Measurements from ENCODE around the gene TRABD2B. TPM values are rescaled to one million over a fixed set of nuclear protein-coding genes. Genes with fewer than 3 reads are reported as not detected.
A peak's percentile ranks its signal among the peaks of the same experiment; 100 is the strongest.

TRABD2B gene
- total and polyA plus RNA-seq, 2 of the 13 experiments (the other 11 are each of a cell fraction or from before 2014, with no cell fraction given): 0.04 TPM; not detected in 1

DNA sequence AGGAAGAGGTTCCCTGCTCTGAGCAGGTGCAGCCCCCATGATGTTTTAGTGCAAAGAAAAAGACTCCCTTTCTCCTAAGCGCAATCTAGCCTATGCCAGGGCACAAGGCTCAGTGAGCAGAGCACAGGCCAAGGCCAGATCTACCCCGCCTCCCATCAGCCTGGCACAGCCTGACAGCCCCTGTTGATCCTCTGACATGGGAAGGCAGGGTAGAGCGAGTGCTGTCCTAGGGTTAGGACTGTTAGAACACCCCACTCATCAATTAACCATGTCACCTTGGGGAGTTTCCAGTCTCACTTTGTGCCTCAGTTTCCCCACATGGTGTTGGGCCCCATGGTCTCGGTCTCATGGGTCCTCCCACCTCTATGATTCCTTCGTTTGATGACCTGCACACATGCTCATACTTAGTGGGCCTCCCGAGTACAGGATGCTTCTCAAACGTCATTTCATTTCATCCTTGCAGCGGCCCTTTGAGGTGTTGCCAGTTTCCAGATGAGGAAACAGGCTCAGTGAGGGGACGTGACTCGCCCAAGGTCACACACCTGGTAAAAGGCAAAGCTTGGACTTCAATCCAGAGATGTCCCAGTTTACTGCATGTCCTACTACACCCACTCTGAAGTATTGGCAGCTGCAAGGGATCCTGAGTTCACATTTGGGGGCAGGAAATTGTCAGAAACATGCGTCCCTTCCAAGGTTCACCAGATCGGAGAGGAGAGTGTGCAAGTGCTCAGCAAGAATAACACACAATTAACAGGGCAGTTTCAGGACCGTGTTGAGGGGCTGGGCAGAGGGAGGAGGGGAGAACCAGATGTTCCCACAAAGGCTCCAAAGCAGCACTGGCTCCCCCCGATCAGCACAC is 213.3 kb downstream of the TRABD2B start:
- intact Hi-C loops (cut with micrococcal nuclease; ENCODE audit: unreplicated experiment) (loop anchor here (10.0 kb wide), 1 partner anchor 91 kb away; no protein-coding TSS in a partner anchor), in situ Hi-C loops (cut with HindIII; ENCODE audit: extremely low pct_ligation_motif_present, low pct_unique_long_range_greater_than_20kb) (loop anchor here (5.0 kb wide), 1 partner anchor 148 kb away; no protein-coding TSS in a partner anchor)
- peak overlapping the region; percentile 28 for H3K4me2 ChIP-seq (ENCODE audit: low read depth, low read length)
- H4K20me1 ChIP-seq (ENCODE audit: insufficient read depth, low read length): no peaks in the 10 kb centered on the region
- H3K9ac ChIP-seq (ENCODE audit: insufficient read depth, low read depth, low read length): no peak overlapping the region
- 30% methylated on average over 7 of the region's 14 CpGs for WGBS (ENCODE audit: low lambda C conversion rate)
- no peaks in the 10 kb centered on the region for H3K9me3 ChIP-seq (ENCODE audit: low read length)
- no peak for ATAC-seq
- no peak overlapping the region for H2AFZ ChIP-seq (ENCODE audit: low read length)
- FAIRE-seq: peak; percentile 52
- peaks cover 0 to 2% of the 10 kb centered on the region in 2 experiments; a peak in 1 of 5 replicates for H3K27me3 ChIP-seq (ENCODE audit: control insufficient read depth in 1 of 2, insufficient read depth in 2 of 2, low read length in 2 of 2)
- no peaks in the 10 kb centered on the region for H3K36me3 ChIP-seq (replicated peaks in 1 of 2; ENCODE audit: control insufficient read depth in 1 of 2, insufficient read depth in 2 of 2, low read length in 2 of 2)
- CTCF ChIA-PET (ENCODE audit: low intra/inter-chr PET ratio, low total read pairs): no interaction called here
- no peak overlapping the region for H3K27ac ChIP-seq (ENCODE audit: extremely low read length, insufficient read depth, low read length)
- H3K79me2 ChIP-seq (ENCODE audit: insufficient read depth, low read length): no peaks in the 10 kb centered on the region
- BruUV-seq (replicated peaks): no TSS peak
- H3K4me3 ChIP-seq (replicated peaks in 1 of 3; ENCODE audit: insufficient read depth in 1 of 3, low read depth in 2 of 3, low read length in 3 of 3): 0 out of 6 replicates have a peak overlapping the region, but pooled peaks of 1 of the 3 experiments have one; percentile 11
- peak; percentile 31 for DNase-seq (ENCODE audit: low spot score)
- peaks cover 74% of the 10 kb centered on the region for H3K4me1 ChIP-seq (ENCODE audit: insufficient read depth, low read length)
- POLR2A ChIA-PET: no interaction called here
- no peak; the same call in 1 of the 2 replicates for TF ChIP-seq MTA1 (CRISPR knock-in tag; IDR thresholded peaks at IDR 0.05; ENCODE audit: borderline replicate concordance)
- TF ChIP-seq, protein P1, sequence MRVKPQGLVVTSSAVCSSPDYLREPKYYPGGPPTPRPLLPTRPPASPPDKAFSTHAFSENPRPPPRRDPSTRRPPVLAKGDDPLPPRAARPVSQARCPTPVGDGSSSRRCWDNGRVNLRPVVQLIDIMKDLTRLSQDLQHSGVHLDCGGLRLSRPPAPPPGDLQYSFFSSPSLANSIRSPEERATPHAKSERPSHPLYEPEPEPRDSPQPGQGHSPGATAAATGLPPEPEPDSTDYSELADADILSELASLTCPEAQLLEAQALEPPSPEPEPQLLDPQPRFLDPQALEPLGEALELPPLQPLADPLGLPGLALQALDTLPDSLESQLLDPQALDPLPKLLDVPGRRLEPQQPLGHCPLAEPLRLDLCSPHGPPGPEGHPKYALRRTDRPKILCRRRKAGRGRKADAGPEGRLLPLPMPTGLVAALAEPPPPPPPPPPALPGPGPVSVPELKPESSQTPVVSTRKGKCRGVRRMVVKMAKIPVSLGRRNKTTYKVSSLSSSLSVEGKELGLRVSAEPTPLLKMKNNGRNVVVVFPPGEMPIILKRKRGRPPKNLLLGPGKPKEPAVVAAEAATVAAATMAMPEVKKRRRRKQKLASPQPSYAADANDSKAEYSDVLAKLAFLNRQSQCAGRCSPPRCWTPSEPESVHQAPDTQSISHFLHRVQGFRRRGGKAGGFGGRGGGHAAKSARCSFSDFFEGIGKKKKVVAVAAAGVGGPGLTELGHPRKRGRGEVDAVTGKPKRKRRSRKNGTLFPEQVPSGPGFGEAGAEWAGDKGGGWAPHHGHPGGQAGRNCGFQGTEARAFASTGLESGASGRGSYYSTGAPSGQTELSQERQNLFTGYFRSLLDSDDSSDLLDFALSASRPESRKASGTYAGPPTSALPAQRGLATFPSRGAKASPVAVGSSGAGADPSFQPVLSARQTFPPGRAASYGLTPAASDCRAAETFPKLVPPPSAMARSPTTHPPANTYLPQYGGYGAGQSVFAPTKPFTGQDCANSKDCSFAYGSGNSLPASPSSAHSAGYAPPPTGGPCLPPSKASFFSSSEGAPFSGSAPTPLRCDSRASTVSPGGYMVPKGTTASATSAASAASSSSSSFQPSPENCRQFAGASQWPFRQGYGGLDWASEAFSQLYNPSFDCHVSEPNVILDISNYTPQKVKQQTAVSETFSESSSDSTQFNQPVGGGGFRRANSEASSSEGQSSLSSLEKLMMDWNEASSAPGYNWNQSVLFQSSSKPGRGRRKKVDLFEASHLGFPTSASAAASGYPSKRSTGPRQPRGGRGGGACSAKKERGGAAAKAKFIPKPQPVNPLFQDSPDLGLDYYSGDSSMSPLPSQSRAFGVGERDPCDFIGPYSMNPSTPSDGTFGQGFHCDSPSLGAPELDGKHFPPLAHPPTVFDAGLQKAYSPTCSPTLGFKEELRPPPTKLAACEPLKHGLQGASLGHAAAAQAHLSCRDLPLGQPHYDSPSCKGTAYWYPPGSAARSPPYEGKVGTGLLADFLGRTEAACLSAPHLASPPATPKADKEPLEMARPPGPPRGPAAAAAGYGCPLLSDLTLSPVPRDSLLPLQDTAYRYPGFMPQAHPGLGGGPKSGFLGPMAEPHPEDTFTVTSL (CRISPR knock-in tag; IDR thresholded peaks at IDR 0.05; ENCODE audit: borderline replicate concordance): peak; percentile 75; the same call in 1 of the 2 replicates
- peak; percentile 88 for TF ChIP-seq ESRRA (CRISPR knock-in tag; IDR thresholded peaks at IDR 0.05; ENCODE audit: low read depth)
- no peak for TF ChIP-seq NCOA5 (CRISPR knock-in tag; IDR thresholded peaks at IDR 0.05)
- TF ChIP-seq NFIB (CRISPR knock-in tag; IDR thresholded peaks at IDR 0.05; ENCODE audit: borderline replicate concordance): no peak
- TF ChIP-seq ZNF616 (CRISPR knock-in tag; IDR thresholded peaks at IDR 0.05; ENCODE audit: low read depth): no peak
- no peak for TF ChIP-seq BRD4 (CRISPR knock-in tag; IDR thresholded peaks at IDR 0.05)
- no peak for TF ChIP-seq ZNF549 (CRISPR knock-in tag; IDR thresholded peaks at IDR 0.05)
- no peak for TF ChIP-seq RBM22 (optimal IDR thresholded peaks at IDR 0.05; ENCODE audit: low read length)
- 0 out of 2 replicates have a peak, but pooled peaks have one; percentile 14 for TF ChIP-seq ZNF350 (CRISPR knock-in tag; IDR thresholded peaks at IDR 0.05; ENCODE audit: borderline replicate concordance, low read depth)
- no peak for TF ChIP-seq TSC22D2 (CRISPR knock-in tag; IDR thresholded peaks at IDR 0.05; ENCODE audit: borderline replicate concordance)
- TF ChIP-seq, protein P2, sequence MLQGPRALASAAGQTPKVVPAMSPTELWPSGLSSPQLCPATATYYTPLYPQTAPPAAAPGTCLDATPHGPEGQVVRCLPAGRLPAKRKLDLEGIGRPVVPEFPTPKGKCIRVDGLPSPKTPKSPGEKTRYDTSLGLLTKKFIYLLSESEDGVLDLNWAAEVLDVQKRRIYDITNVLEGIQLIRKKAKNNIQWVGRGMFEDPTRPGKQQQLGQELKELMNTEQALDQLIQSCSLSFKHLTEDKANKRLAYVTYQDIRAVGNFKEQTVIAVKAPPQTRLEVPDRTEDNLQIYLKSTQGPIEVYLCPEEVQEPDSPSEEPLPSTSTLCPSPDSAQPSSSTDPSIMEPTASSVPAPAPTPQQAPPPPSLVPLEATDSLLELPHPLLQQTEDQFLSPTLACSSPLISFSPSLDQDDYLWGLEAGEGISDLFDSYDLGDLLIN (CRISPR knock-in tag; IDR thresholded peaks at IDR 0.05; ENCODE audit: borderline replicate concordance): no peak
- no peak for TF ChIP-seq ZNF598 (CRISPR knock-in tag; IDR thresholded peaks at IDR 0.05; ENCODE audit: borderline replicate concordance)
- peak; percentile 37; the same call in 1 of the 2 replicates for TF ChIP-seq FOSL2 (CRISPR knock-in tag; IDR thresholded peaks at IDR 0.05)
- TF ChIP-seq ZNF205 (CRISPR knock-in tag; IDR thresholded peaks at IDR 0.05): peak; percentile 70; the same call in 1 of the 2 replicates
- TF ChIP-seq, protein P3, sequence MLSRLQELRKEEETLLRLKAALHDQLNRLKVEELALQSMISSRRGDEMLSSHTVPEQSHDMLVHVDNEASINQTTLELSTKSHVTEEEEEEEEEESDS (CRISPR knock-in tag; IDR thresholded peaks at IDR 0.05; ENCODE audit: borderline replicate concordance): no peak
- no peak for TF ChIP-seq KDM4B (CRISPR knock-in tag; IDR thresholded peaks at IDR 0.05)
